ENCODE data around the gene DYNC1I1. TPM values are rescaled to one million over a fixed set of nuclear protein-coding genes. Genes with fewer than 3 reads are reported as not detected.

Gene DYNC1I1
- total RNA-seq, 1 donor from 2014 or later = 38.8 TPM

- Histone ChIP-seq H3K36me3 (no peaks in the 10 kb centered on the region), H3K9me3 (replicated peaks) (peaks cover 2% of the 10 kb centered on the region), H3K27me3 (ENCODE audit: low read depth) (peaks cover 8% of the 10 kb centered on the region), H3K4me1 (peaks cover 45% of the 10 kb centered on the region), H3K27ac (replicated peaks) (no peak overlapping the region), H3K4me3 (no peak overlapping the region)
- intact Hi-C loops (cut with micrococcal nuclease) = no loop called here
- no peak for TF ChIP-seq CTCF (IDR thresholded peaks at IDR 0.05; ENCODE audit: borderline replicate concordance)
- DNase-seq = no peak
These were observed 4.9 kb downstream of the DYNC1I1 start for GRCh38 chr7:95777269-95777668.

- TF ChIP-seq CTCF (IDR thresholded peaks at IDR 0.05; ENCODE audit: borderline replicate concordance) = no peak
- no peak for DNase-seq
- H3K4me3 ChIP-seq = no peak overlapping the region
- H3K36me3 ChIP-seq = no peaks in the 10 kb centered on the region
- H3K27me3 ChIP-seq (ENCODE audit: low read depth) = no peaks in the 10 kb centered on the region
- peaks cover 15% of the 10 kb centered on the region for H3K4me1 ChIP-seq
- intact Hi-C loops (cut with micrococcal nuclease) = no loop called here
- no peak overlapping the region for H3K27ac ChIP-seq (replicated peaks)
- peaks cover 9% of the 10 kb centered on the region for H3K9me3 ChIP-seq (replicated peaks)
These were observed 8.3 kb downstream of the DYNC1I1 start for GRCh38 chr7:95780665-95781064.

- no peak overlapping the region for H3K4me3 ChIP-seq
- intact Hi-C loops (cut with micrococcal nuclease) = no loop called here
- no peak for DNase-seq
- peaks cover 9% of the 10 kb centered on the region for H3K9me3 ChIP-seq (replicated peaks)
- no peaks in the 10 kb centered on the region for H3K36me3 ChIP-seq
- H3K27ac ChIP-seq (replicated peaks) = no peak overlapping the region
- TF ChIP-seq CTCF (IDR thresholded peaks at IDR 0.05; ENCODE audit: borderline replicate concordance) = no peak
- no peaks in the 10 kb centered on the region for H3K27me3 ChIP-seq (ENCODE audit: low read depth)
- H3K4me1 ChIP-seq = peaks cover 9% of the 10 kb centered on the region
These were observed 9.7 kb downstream of the DYNC1I1 start for GRCh38 chr7:95781961-95782586.

GRCh38 chr7:95784796-95785195, 12.4 kb downstream of the DYNC1I1 start:
- TF ChIP-seq CTCF (IDR thresholded peaks at IDR 0.05; ENCODE audit: borderline replicate concordance) = no peak
- intact Hi-C loops (cut with micrococcal nuclease) = no loop called here
- Histone ChIP-seq H3K9me3 (replicated peaks) (peaks cover 9% of the 10 kb centered on the region), H3K27ac (replicated peaks) (no peak overlapping the region), H3K4me1 (peaks cover 8% of the 10 kb centered on the region), H3K27me3 (ENCODE audit: low read depth) (no peaks in the 10 kb centered on the region), H3K4me3 (no peak overlapping the region), H3K36me3 (no peaks in the 10 kb centered on the region)
- DNase-seq = no peak

GRCh38 chr7:95788258-95788657, 15.9 kb downstream of the DYNC1I1 start:
- DNase-seq = no peak
- H3K4me1 ChIP-seq = peaks cover 19% of the 10 kb centered on the region

More at GRCh38 chr7:95788258-95788657, 15.9 kb downstream of the DYNC1I1 start:
- H3K27ac ChIP-seq (replicated peaks) = no peak overlapping the region
- intact Hi-C loops (cut with micrococcal nuclease) = no loop called here
- no peaks in the 10 kb centered on the region for H3K27me3 ChIP-seq (ENCODE audit: low read depth)
- no peak overlapping the region for H3K4me3 ChIP-seq
- no peaks in the 10 kb centered on the region for H3K9me3 ChIP-seq (replicated peaks)
- H3K36me3 ChIP-seq = no peaks in the 10 kb centered on the region
- TF ChIP-seq CTCF (IDR thresholded peaks at IDR 0.05; ENCODE audit: borderline replicate concordance) = no peak

Data from left ventricle myocardium inferior (tissue), 1 donor.